ENCODE data around the gene ASTN2. TPM values are rescaled to one million over a fixed set of nuclear protein-coding genes. Genes with fewer than 3 reads are reported as not detected.

Gene ASTN2
- total and polyA plus RNA-seq, 9 of the 15 experiments (the other 6 are each of a cell fraction or from before 2014, with no cell fraction given), result 0.56 to 3.5 (median 1.9) TPM

GRCh38 chr9:116423149-116423548 lies 991.7 kb downstream of the ASTN2 start (continued):
- 0 out of 2 replicates have a peak, but pooled peaks have one; percentile 36 for TF ChIP-seq SMAD3 (CRISPR knock-in tag; conservative IDR thresholded peaks at IDR 0.05)
- no peak for TF ChIP-seq WHSC1 (IDR thresholded peaks at IDR 0.05; ENCODE audit: low read length)
- peak in 1 of 3 experiments; percentile 20; a peak in 1 of 6 replicates for TF ChIP-seq ZBTB11 (CRISPR knock-in tag; IDR thresholded peaks at IDR 0.05)
- TF ChIP-seq MEF2D (tag; conservative IDR thresholded peaks at IDR 0.05; ENCODE audit: low read depth), result 0 out of 2 replicates have a peak, but pooled peaks have one; percentile 13
- no peak for TF ChIP-seq XRCC5 (IDR thresholded peaks at IDR 0.05; ENCODE audit: low read depth, low read length)
- TF ChIP-seq MAFF (IDR thresholded peaks at IDR 0.05; ENCODE audit: low read length), result no peak
- TF ChIP-seq ELF4 (CRISPR knock-in tag; IDR thresholded peaks at IDR 0.05), result 0 out of 2 replicates have a peak, but pooled peaks have one; percentile 17
- no peak for TF ChIP-seq MCM3 (IDR thresholded peaks at IDR 0.05)
- no peak for TF ChIP-seq CHD4 (IDR thresholded peaks at IDR 0.05; ENCODE audit: insufficient read depth, insufficient replicate concordance, low read depth, low read length, poor library complexity, severe bottlenecking)
- TF ChIP-seq ARID3B (CRISPR knock-in tag; IDR thresholded peaks at IDR 0.05; ENCODE audit: borderline replicate concordance), result no peak
- no peak for TF ChIP-seq ZNF41 (CRISPR knock-in tag; conservative IDR thresholded peaks at IDR 0.05)
- TF ChIP-seq EP400 (IDR thresholded peaks at IDR 0.05), result no peak
- TF ChIP-seq DPF2 (IDR thresholded peaks at IDR 0.05), result no peak
- TF ChIP-seq TCFL5 (CRISPR knock-in tag; conservative IDR thresholded peaks at IDR 0.05), result no peak
- no peak for TF ChIP-seq SRF (CRISPR knock-in tag; IDR thresholded peaks at IDR 0.05)
- no peak for TF ChIP-seq GTF2F1 (IDR thresholded peaks at IDR 0.05; ENCODE audit: low read depth, low read length)
- TF ChIP-seq, protein P1, sequence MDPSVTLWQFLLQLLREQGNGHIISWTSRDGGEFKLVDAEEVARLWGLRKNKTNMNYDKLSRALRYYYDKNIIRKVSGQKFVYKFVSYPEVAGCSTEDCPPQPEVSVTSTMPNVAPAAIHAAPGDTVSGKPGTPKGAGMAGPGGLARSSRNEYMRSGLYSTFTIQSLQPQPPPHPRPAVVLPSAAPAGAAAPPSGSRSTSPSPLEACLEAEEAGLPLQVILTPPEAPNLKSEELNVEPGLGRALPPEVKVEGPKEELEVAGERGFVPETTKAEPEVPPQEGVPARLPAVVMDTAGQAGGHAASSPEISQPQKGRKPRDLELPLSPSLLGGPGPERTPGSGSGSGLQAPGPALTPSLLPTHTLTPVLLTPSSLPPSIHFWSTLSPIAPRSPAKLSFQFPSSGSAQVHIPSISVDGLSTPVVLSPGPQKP (CRISPR knock-in tag; IDR thresholded peaks at IDR 0.05), result no peak
- TF ChIP-seq POLR3A (IDR thresholded peaks at IDR 0.05; ENCODE audit: borderline replicate concordance, extremely low read depth, insufficient read depth, insufficient read length), result no peak
- no peak for TF ChIP-seq SREBF2 (CRISPR knock-in tag; IDR thresholded peaks at IDR 0.05)

Data from K562 (cell line).